Activated naive CD8-positive, alpha-beta T cell treated with anti-CD3 and anti-CD28 coated beads, Interleukin-2, amount 50 U/mL, for 24 hours (primary cell): ENCODE measurements around the gene KCNQ1.

Experiments
- ATAC-seq: fragments of 150-1000 bp; cut with Tn5 transposase; one replicate; pipeline ENCODE4 v1.10.0; 2021
- DNase-seq: peaks from one replicate; pipeline ENCODE4 v3.0.0; 2021
- H3K27ac Mint-ChIP-seq: one replicate; pipeline ENCODE4 v1.8.0; 2021; ENCODE audit warnings: mild to moderate bottlenecking, mixed read lengths
- H3K27me3 Mint-ChIP-seq: one replicate; pipeline ENCODE4 v1.8.0; 2021; ENCODE audit warnings: mixed read lengths
- H3K36me3 Mint-ChIP-seq: one replicate; pipeline ENCODE4 v1.8.0; 2021; ENCODE audit warnings: low read depth, mixed read lengths
- H3K4me1 Mint-ChIP-seq: one replicate; pipeline ENCODE4 v1.8.0; 2021; ENCODE audit warnings: mixed read lengths
- H3K4me3 Mint-ChIP-seq: one replicate; pipeline ENCODE4 v1.8.0; 2021; ENCODE audit warnings: mild to moderate bottlenecking, moderate library complexity, mixed read lengths
- H3K9me3 Mint-ChIP-seq: one replicate; pipeline ENCODE4 v1.8.0; 2021; ENCODE audit warnings: mixed read lengths

KCNQ1 gene

GRCh38 chr11:2767071-2767470, 322.3 kb downstream of the KCNQ1 start:
- DNase-seq: no peak
- Mint-ChIP-seq H3K4me1 (no peaks in the 10 kb centered on the region), H3K9me3 (no peaks in the 10 kb centered on the region), H3K27me3 (peaks cover 5% of the 10 kb centered on the region), H3K27ac (no peak overlapping the region), H3K36me3 (no peaks in the 10 kb centered on the region), H3K4me3 (no peak overlapping the region)
- no peak for ATAC-seq

GRCh38 chr11:2767801-2768200, 323.0 kb downstream of the KCNQ1 start:
- Mint-ChIP-seq H3K9me3 (no peaks in the 10 kb centered on the region), H3K4me3 (no peak overlapping the region), H3K27me3 (peaks cover 5% of the 10 kb centered on the region), H3K4me1 (peaks cover 5% of the 10 kb centered on the region), H3K36me3 (no peaks in the 10 kb centered on the region), H3K27ac (no peak overlapping the region)
- ATAC-seq (no peak), DNase-seq (no peak)

- H3K4me3 Mint-ChIP-seq: no peak overlapping the region
- peaks cover 5% of the 10 kb centered on the region for H3K27me3 Mint-ChIP-seq
- no peaks in the 10 kb centered on the region for H3K36me3 Mint-ChIP-seq
- peaks cover 9% of the 10 kb centered on the region for H3K4me1 Mint-ChIP-seq
- H3K27ac Mint-ChIP-seq: no peak overlapping the region
- peak; percentile 36 for DNase-seq
- H3K9me3 Mint-ChIP-seq: no peaks in the 10 kb centered on the region
- ATAC-seq: peak; percentile 85
Measured at GRCh38 chr11:2768471-2769408, 323.9 kb downstream of the KCNQ1 start.

GRCh38 chr11:2769409-2770095, 324.7 kb downstream of the KCNQ1 start:
- DNase-seq: no peak

GRCh38 chr11:2770096-2770751, 325.4 kb downstream of the KCNQ1 start:
- H3K27ac Mint-ChIP-seq: no peak overlapping the region
- no peak for ATAC-seq
- H3K4me1 Mint-ChIP-seq: peaks cover 13% of the 10 kb centered on the region
- no peak for DNase-seq
- peaks cover 5% of the 10 kb centered on the region for H3K27me3 Mint-ChIP-seq
- H3K36me3 Mint-ChIP-seq: no peaks in the 10 kb centered on the region
- no peak overlapping the region for H3K4me3 Mint-ChIP-seq
- no peaks in the 10 kb centered on the region for H3K9me3 Mint-ChIP-seq

More at GRCh38 chr11:2769409-2770095, 324.7 kb downstream of the KCNQ1 start:
- peaks cover 5% of the 10 kb centered on the region for H3K27me3 Mint-ChIP-seq
- no peaks in the 10 kb centered on the region for H3K36me3 Mint-ChIP-seq
- peaks cover 9% of the 10 kb centered on the region for H3K4me1 Mint-ChIP-seq
- no peak overlapping the region for H3K27ac Mint-ChIP-seq
- no peak overlapping the region for H3K4me3 Mint-ChIP-seq
- H3K9me3 Mint-ChIP-seq: no peaks in the 10 kb centered on the region
- no peak for ATAC-seq

GRCh38 chr11:2770761-2771301, 326.0 kb downstream of the KCNQ1 start:
- ATAC-seq (no peak), DNase-seq (no peak)
- H3K27ac Mint-ChIP-seq: no peak overlapping the region

GRCh38 chr11:2771758-2772466, 327.1 kb downstream of the KCNQ1 start:
- ATAC-seq (no peak), DNase-seq (peak; percentile 0)
- Mint-ChIP-seq H3K9me3 (no peaks in the 10 kb centered on the region), H3K4me1 (peaks cover 13% of the 10 kb centered on the region), H3K4me3 (no peak overlapping the region), H3K27me3 (peaks cover 5% of the 10 kb centered on the region), H3K36me3 (no peaks in the 10 kb centered on the region), H3K27ac (no peak overlapping the region)

More at GRCh38 chr11:2770761-2771301, 326.0 kb downstream of the KCNQ1 start:
- Mint-ChIP-seq H3K36me3 (no peaks in the 10 kb centered on the region), H3K4me3 (no peak overlapping the region), H3K27me3 (peaks cover 5% of the 10 kb centered on the region), H3K9me3 (no peaks in the 10 kb centered on the region), H3K4me1 (peaks cover 13% of the 10 kb centered on the region)

GRCh38 chr11:2772544-2773031, 327.8 kb downstream of the KCNQ1 start:
- no peaks in the 10 kb centered on the region for H3K36me3 Mint-ChIP-seq
- peak; percentile 86 for ATAC-seq
- peaks cover 13% of the 10 kb centered on the region for H3K4me1 Mint-ChIP-seq
- H3K27ac Mint-ChIP-seq: no peak overlapping the region
- H3K27me3 Mint-ChIP-seq: peaks cover 5% of the 10 kb centered on the region
- no peak overlapping the region for H3K4me3 Mint-ChIP-seq
- H3K9me3 Mint-ChIP-seq: no peaks in the 10 kb centered on the region
- DNase-seq: peak; percentile 42

GRCh38 chr11:2774173-2775082, 329.6 kb downstream of the KCNQ1 start:
- Mint-ChIP-seq H3K27ac (no peak overlapping the region), H3K9me3 (no peaks in the 10 kb centered on the region), H3K27me3 (no peaks in the 10 kb centered on the region), H3K4me3 (no peak overlapping the region), H3K4me1 (peaks cover 13% of the 10 kb centered on the region), H3K36me3 (no peaks in the 10 kb centered on the region)
- ATAC-seq (no peak), DNase-seq (no peak)

- no peaks in the 10 kb centered on the region for H3K9me3 Mint-ChIP-seq
- DNase-seq (no peak), ATAC-seq (no peak)
- no peak overlapping the region for H3K4me3 Mint-ChIP-seq
- peaks cover 13% of the 10 kb centered on the region for H3K4me1 Mint-ChIP-seq
- no peak overlapping the region for H3K27ac Mint-ChIP-seq
- no peaks in the 10 kb centered on the region for H3K36me3 Mint-ChIP-seq
- H3K27me3 Mint-ChIP-seq: no peaks in the 10 kb centered on the region
Measured at GRCh38 chr11:2775083-2775625, 330.3 kb downstream of the KCNQ1 start.

GRCh38 chr11:2775626-2776350, 331.0 kb downstream of the KCNQ1 start:
- Mint-ChIP-seq H3K4me1 (peaks cover 13% of the 10 kb centered on the region), H3K27me3 (no peaks in the 10 kb centered on the region), H3K27ac (no peak overlapping the region), H3K4me3 (no peak overlapping the region), H3K36me3 (no peaks in the 10 kb centered on the region), H3K9me3 (no peaks in the 10 kb centered on the region)
- no peak for DNase-seq
- no peak for ATAC-seq

GRCh38 chr11:2776351-2777061, 331.7 kb downstream of the KCNQ1 start:
- Mint-ChIP-seq H3K4me3 (no peak overlapping the region), H3K9me3 (no peaks in the 10 kb centered on the region), H3K27ac (no peak overlapping the region), H3K36me3 (no peaks in the 10 kb centered on the region), H3K4me1 (peaks cover 13% of the 10 kb centered on the region), H3K27me3 (no peaks in the 10 kb centered on the region)
- ATAC-seq (no peak), DNase-seq (no peak)
